ENCODE results near the gene ISM1.

- TF ChIP-seq CTCF (IDR thresholded peaks at IDR 0.05; ENCODE audit: low read length) = no peak
- no peak for TF ChIP-seq EZH2 (IDR thresholded peaks at IDR 0.05; ENCODE audit: borderline replicate concordance, low read length)
These were observed 47.9 kb downstream of the ISM1 start for GRCh38 chr20:13268953-13269352.
